ENCODE measurements around the gene KCND3. TPM values are rescaled to one million over a fixed set of nuclear protein-coding genes. Genes with fewer than 3 reads are reported as not detected.
"Not testable (repeated sequence)": the region's sequence is repeated elsewhere in the genome, so short reads cannot be mapped to it uniquely, and the experiment has no call there.

KCND3 gene
- polyA plus RNA-seq, 1 donor, result 2.5 TPM

DNA sequence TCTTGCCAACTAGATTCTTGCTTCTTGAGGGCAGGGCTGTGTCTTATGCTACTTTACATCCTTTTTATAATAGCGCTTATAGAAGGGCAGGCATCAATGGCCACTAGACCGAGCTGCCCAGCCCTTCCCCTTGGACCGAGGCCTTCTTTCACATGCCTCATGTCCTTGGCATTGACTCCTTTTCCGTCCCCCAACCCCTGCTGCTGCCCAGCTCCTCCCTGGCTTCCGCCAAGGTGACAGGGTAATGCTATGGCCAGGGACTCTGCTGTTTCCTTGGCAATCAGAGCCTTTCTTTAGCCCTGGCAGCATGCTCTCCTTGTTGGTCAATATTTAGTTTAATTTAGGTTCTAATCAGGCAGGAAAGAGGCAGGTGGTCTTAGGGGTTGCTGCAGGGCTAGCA, 185.5 kb downstream of the KCND3 start:
- no CpG with 5 or more reads among the region's 5 CpGs for whole genome bisulfite sequencing (ENCODE audit: insufficient coverage, low lambda C conversion rate)
- no peak for DNase-seq
- H3K36me3 ChIP-seq (ENCODE audit: control insufficient read depth, insufficient read depth, low read length), result no peaks in the 10 kb centered on the region
- no peak overlapping the region for H3K4me3 ChIP-seq (ENCODE audit: low read length)
- H3K9me3 ChIP-seq (ENCODE audit: control insufficient read depth, low read depth, low read length), result no peaks in the 10 kb centered on the region
- no peaks in the 10 kb centered on the region for H3K4me1 ChIP-seq (ENCODE audit: control insufficient read depth, insufficient read depth, low read length)
- no peak overlapping the region for H3K27ac ChIP-seq (ENCODE audit: low read length)
- H3K27me3 ChIP-seq (ENCODE audit: control insufficient read depth, insufficient read depth, low read length), result no peaks in the 10 kb centered on the region

DNA sequence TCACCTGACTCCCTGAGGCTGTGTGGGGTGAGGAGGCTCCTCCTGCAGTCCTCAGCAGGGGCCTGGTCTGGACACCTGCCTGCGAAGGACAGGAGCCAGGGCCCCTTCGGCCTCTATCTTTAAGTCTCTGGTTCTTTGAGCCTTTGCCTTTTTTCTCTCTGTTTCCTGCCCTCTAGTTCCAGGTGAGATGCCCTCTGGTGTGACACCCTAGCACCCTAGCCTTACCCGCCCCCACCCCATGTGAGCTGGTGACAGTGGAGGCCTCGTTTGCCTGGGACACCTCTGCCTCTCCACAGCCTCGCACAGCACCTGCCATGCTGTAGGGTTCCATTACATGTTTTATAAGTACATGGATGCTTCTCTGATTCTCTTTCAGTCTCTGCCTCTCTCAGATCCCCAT, 186.5 kb downstream of the KCND3 start:
- H3K4me3 ChIP-seq (ENCODE audit: low read length), result no peak overlapping the region
- H3K4me1 ChIP-seq (ENCODE audit: control insufficient read depth, insufficient read depth, low read length), result no peaks in the 10 kb centered on the region
- no peaks in the 10 kb centered on the region for H3K27me3 ChIP-seq (ENCODE audit: control insufficient read depth, insufficient read depth, low read length)
- no CpG with 5 or more reads among the region's 5 CpGs for WGBS (ENCODE audit: insufficient coverage, low lambda C conversion rate)
- no peaks in the 10 kb centered on the region for H3K9me3 ChIP-seq (ENCODE audit: control insufficient read depth, low read depth, low read length)
- H3K36me3 ChIP-seq (ENCODE audit: control insufficient read depth, insufficient read depth, low read length), result no peaks in the 10 kb centered on the region
- no peak overlapping the region for H3K27ac ChIP-seq (ENCODE audit: low read length)
- DNase-seq, result no peak

DNA sequence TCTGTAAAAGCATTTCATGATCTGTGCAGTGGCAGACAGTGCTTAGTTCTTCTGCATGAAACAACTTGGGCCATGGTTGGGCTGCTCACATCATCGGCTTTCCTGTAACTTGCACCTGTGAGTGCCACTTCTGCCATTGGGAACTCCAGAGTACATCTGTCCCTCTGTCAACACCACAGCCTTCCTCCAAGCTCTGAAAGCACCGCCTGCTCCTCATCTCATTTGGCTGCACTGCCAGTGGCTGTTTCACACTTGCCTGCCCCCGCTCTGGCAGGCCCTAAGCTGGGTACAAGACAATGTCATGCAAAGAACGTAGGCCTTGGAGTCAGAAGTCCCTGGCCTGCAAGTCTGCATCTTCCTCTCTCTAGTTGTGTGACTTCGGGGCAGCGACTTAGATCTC, 187.4 kb downstream of the KCND3 start:
- H3K4me3 ChIP-seq (ENCODE audit: low read length), result no peak overlapping the region
- no peaks in the 10 kb centered on the region for H3K36me3 ChIP-seq (ENCODE audit: control insufficient read depth, insufficient read depth, low read length)
- H3K4me1 ChIP-seq (ENCODE audit: control insufficient read depth, insufficient read depth, low read length), result no peaks in the 10 kb centered on the region
- H3K27ac ChIP-seq (ENCODE audit: low read length), result no peak overlapping the region
- no peaks in the 10 kb centered on the region for H3K9me3 ChIP-seq (ENCODE audit: control insufficient read depth, low read depth, low read length)
- no peaks in the 10 kb centered on the region for H3K27me3 ChIP-seq (ENCODE audit: control insufficient read depth, insufficient read depth, low read length)
- no peak for DNase-seq
- 92% methylated on average over 2 of the region's 6 CpGs for WGBS (ENCODE audit: insufficient coverage, low lambda C conversion rate)

DNA sequence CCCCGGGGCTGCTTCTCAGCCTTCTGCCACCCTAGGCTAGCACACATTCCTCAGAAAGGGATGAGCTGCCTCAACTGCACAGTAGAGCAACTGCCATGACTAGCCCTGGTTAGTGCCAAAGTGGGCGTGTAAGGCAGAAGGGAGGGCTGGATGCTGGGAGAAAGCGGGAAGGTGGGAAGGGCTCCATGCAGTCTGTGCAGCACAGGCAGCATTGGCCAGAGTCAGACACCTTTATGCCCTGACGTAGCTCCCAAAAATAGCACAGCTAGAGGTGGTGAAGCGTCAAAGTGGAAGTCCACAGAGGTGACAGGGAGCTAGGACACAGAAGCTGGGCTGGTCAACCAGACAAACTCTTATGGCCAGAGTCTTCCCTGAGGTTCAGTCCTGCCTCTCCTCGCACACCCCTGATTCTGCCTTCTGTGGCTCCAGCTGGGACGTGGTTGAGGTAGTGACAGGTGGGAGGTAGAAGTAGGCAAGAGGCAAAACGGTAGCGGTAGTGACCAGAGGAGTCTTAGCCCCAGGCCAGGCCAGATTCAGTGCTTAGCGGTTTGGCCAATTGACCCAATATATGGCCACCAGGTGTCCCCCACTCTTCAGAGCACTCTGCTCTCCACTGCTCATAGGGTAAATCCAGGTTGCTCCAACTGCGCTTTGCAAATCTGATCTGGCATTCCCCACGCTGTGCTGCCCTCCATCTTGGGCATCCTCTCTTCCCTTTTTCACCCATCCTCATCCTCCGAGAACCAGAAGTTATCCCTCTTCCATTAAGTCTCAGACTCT, 188.2 kb downstream of the KCND3 start:
- Histone ChIP-seq H3K4me1 (ENCODE audit: control insufficient read depth, insufficient read depth, low read length) (no peaks in the 10 kb centered on the region), H3K36me3 (ENCODE audit: control insufficient read depth, insufficient read depth, low read length) (no peaks in the 10 kb centered on the region), H3K27ac (ENCODE audit: low read length) (no peak overlapping the region), H3K4me3 (ENCODE audit: low read length) (no peak overlapping the region), H3K27me3 (ENCODE audit: control insufficient read depth, insufficient read depth, low read length) (no peaks in the 10 kb centered on the region), H3K9me3 (ENCODE audit: control insufficient read depth, low read depth, low read length) (no peaks in the 10 kb centered on the region)
- WGBS (ENCODE audit: insufficient coverage, low lambda C conversion rate), result 100% methylated on average over 1 of the region's 13 CpGs
- DNase-seq, result no peak

DNA sequence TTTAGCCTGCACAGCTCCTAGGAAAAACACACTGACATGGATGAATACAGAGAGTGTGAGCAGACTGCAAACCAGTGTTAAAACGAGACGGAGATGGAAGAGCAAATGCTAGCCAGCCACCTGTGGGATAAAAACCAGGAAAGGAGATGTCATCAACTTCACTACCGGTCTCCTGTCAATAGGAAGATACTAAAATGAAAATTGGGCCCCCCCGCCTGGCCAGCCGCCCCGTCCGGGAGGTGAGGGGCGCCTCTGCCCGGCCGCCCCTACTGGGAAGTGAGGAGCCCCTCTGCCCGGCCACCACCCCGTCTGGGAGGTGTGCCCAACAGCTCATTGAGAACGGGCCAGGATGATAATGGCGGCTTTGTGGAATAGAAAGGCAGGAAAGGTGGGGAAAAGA, 189.7 kb downstream of the KCND3 start:
- not testable (repeated sequence) for H3K4me3 ChIP-seq (ENCODE audit: low read length); H3K4me1 ChIP-seq (ENCODE audit: control insufficient read depth, insufficient read depth, low read length); H3K27me3 ChIP-seq (ENCODE audit: control insufficient read depth, insufficient read depth, low read length); DNase-seq; H3K36me3 ChIP-seq (ENCODE audit: control insufficient read depth, insufficient read depth, low read length); H3K9me3 ChIP-seq (ENCODE audit: control insufficient read depth, low read depth, low read length); H3K27ac ChIP-seq (ENCODE audit: low read length)
- no CpG with 5 or more reads among the region's 14 CpGs for WGBS (ENCODE audit: insufficient coverage, low lambda C conversion rate)

DNA sequence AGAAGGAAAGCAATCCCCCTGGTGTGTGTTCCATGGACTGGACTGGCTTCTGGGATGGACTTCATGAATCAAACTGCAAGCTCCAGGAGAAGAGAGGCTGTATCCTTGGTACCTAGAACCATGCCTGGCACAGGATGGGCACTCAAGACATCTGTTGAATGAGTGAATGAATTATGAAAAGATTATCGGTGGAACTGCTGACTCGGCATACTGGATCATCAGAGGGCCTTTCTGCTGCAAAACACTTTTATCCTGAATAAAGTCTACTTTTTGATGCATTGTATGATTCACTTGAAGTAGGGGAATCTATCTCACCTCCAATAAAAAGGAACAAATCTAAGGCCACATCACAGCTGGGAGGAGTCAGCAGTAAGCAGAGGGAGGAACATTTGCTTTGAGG, 190.9 kb downstream of the KCND3 start:
- Histone ChIP-seq H3K4me3 (ENCODE audit: low read length) (no peak overlapping the region), H3K36me3 (ENCODE audit: control insufficient read depth, insufficient read depth, low read length) (no peaks in the 10 kb centered on the region), H3K27me3 (ENCODE audit: control insufficient read depth, insufficient read depth, low read length) (no peaks in the 10 kb centered on the region), H3K4me1 (ENCODE audit: control insufficient read depth, insufficient read depth, low read length) (no peaks in the 10 kb centered on the region), H3K27ac (ENCODE audit: low read length) (no peak overlapping the region), H3K9me3 (ENCODE audit: control insufficient read depth, low read depth, low read length) (no peaks in the 10 kb centered on the region)
- 100% methylated on average over 1 of the region's 2 CpGs for WGBS (ENCODE audit: insufficient coverage, low lambda C conversion rate)
- no peak for DNase-seq

DNA sequence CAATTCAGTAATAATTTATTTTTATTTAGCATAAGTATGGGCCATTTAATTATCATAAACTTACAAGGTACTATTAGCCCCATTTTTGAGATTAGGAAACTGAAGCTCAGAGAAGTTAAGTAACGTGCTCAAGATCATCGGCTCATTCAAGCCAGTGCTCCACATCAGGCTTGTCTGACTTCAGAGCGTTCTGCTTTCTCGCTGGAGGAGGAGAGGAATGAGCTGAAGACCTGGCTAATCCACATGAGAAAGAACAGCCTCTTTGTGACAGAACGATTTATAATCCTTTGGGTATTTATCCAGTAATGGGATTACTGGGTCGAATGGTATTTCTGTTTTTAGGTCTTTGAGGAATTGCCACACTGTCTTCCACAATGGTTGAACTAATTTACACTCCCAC, 194.1 kb downstream of the KCND3 start:
- no peaks in the 10 kb centered on the region for H3K4me1 ChIP-seq (ENCODE audit: control insufficient read depth, insufficient read depth, low read length)
- H3K36me3 ChIP-seq (ENCODE audit: control insufficient read depth, insufficient read depth, low read length), result no peaks in the 10 kb centered on the region
- H3K27ac ChIP-seq (ENCODE audit: low read length), result no peak overlapping the region
- no peak for DNase-seq
- no peak overlapping the region for H3K4me3 ChIP-seq (ENCODE audit: low read length)
- H3K27me3 ChIP-seq (ENCODE audit: control insufficient read depth, insufficient read depth, low read length), result peaks cover 4% of the 10 kb centered on the region
- no peaks in the 10 kb centered on the region for H3K9me3 ChIP-seq (ENCODE audit: control insufficient read depth, low read depth, low read length)
- WGBS (ENCODE audit: insufficient coverage, low lambda C conversion rate), result no CpG with 5 or more reads among the region's 6 CpGs

DNA sequence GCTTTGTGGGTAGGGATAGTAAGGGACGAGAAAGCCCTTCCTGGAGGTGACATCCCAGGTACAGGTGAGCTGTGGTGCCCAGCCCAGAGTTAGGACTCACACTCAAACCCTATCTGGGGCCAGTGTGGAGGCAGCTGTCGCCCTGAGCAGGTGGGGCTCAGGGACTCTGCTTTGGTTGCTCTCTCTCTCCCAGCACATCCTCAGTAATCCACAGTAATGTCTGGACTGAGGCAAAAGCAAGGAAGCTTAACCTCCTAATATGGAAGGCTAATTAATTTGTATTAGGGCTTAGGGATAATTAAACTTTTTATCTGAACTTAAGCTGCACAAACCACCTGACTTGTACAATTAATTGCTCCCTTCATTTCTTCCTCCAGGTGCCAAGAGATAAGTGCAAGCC, 195.5 kb downstream of the KCND3 start:
- Histone ChIP-seq H3K4me1 (ENCODE audit: control insufficient read depth, insufficient read depth, low read length) (no peaks in the 10 kb centered on the region), H3K36me3 (ENCODE audit: control insufficient read depth, insufficient read depth, low read length) (no peaks in the 10 kb centered on the region), H3K27ac (ENCODE audit: low read length) (no peak overlapping the region), H3K9me3 (ENCODE audit: control insufficient read depth, low read depth, low read length) (no peaks in the 10 kb centered on the region), H3K4me3 (ENCODE audit: low read length) (no peak overlapping the region), H3K27me3 (ENCODE audit: control insufficient read depth, insufficient read depth, low read length) (peaks cover 7% of the 10 kb centered on the region)
- no CpG with 5 or more reads among the region's 2 CpGs for WGBS (ENCODE audit: insufficient coverage, low lambda C conversion rate)
- no peak for DNase-seq

DNA sequence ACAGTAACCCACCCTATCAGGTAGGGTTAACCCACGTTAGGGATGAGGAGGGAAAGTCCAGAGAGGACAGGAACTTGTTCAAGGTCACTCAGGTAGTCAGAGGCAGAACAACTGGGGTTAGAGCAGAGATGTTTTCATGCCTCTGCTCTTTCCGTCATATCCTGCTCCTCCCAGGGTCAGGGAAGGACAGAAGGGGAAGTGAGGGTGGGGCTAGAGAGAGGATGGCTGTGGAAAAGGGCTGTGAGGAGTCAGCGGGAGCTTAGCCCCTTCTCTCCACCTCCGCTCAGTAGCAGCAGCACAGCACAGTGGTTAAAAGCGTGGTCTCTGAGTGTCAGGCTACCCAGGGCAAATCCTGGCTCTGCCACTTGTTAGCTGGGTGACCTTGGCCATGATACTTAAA, 197.2 kb downstream of the KCND3 start:
- H3K27ac ChIP-seq (ENCODE audit: low read length), result no peak overlapping the region
- no peak overlapping the region for H3K4me3 ChIP-seq (ENCODE audit: low read length)
- H3K4me1 ChIP-seq (ENCODE audit: control insufficient read depth, insufficient read depth, low read length), result no peaks in the 10 kb centered on the region
- H3K9me3 ChIP-seq (ENCODE audit: control insufficient read depth, low read depth, low read length), result no peaks in the 10 kb centered on the region
- no peak for DNase-seq
- H3K36me3 ChIP-seq (ENCODE audit: control insufficient read depth, insufficient read depth, low read length), result no peaks in the 10 kb centered on the region
- peaks cover 11% of the 10 kb centered on the region for H3K27me3 ChIP-seq (ENCODE audit: control insufficient read depth, insufficient read depth, low read length)
- WGBS (ENCODE audit: insufficient coverage, low lambda C conversion rate), result no CpG with 5 or more reads among the region's 5 CpGs

DNA sequence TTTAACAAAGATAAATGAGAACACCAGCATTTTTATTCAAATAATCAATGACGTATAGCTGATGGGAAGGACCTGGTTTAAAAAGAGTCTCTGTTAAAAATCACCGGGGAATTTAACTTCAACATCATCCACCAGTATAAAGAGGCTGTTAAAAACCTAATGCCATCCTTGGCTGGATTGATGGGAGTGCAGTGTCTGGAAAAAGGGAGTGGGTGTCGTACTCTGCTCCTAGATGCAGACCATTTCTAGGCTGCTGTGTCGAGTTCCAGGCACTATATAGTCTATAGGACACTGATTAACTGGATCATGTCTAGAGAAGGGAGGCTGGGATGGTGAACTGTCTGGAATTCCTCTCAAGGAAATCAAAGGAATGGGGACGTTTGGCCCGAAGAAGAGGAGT, 197.7 kb downstream of the KCND3 start:
- Histone ChIP-seq H3K4me3 (ENCODE audit: low read length) (no peak overlapping the region), H3K9me3 (ENCODE audit: control insufficient read depth, low read depth, low read length) (no peaks in the 10 kb centered on the region), H3K27me3 (ENCODE audit: control insufficient read depth, insufficient read depth, low read length) (peaks cover 14% of the 10 kb centered on the region), H3K4me1 (ENCODE audit: control insufficient read depth, insufficient read depth, low read length) (no peaks in the 10 kb centered on the region), H3K36me3 (ENCODE audit: control insufficient read depth, insufficient read depth, low read length) (no peaks in the 10 kb centered on the region), H3K27ac (ENCODE audit: low read length) (no peak overlapping the region)
- DNase-seq, result no peak
- no CpG with 5 or more reads among the region's 6 CpGs for WGBS (ENCODE audit: insufficient coverage, low lambda C conversion rate)

DNA sequence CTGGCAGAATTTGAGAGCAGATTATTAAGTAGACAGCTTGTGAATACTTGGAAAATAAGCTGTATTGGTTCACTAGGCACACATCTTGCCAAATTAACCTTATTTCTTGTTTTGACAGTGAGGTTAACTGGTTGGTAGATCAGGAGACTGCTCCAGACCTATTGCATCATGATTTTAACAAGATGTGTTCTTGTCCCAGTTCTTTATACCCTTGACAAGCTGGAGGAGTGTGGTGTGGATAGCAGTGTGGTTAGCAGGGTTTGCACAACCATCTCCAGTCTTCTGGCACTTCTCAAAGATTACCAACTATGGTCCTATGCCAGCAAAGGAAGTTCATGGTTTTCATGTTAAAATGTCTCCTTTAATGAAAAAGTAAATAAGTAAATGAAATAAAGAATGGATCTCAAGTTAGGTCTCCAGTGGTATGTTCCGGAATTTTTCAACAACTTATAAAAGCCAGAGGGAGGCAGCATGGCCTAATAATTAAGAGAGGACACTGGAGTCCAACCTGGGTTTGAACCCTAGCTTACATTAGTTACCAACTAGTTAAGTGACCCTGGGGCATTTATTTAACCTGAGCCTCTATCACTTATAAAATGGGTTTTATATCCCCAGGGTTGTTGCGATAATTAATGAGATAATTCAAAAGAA, 199.7 kb downstream of the KCND3 start:
- H3K27ac ChIP-seq (ENCODE audit: low read length), result no peak overlapping the region
- no peak for DNase-seq
- 100% methylated on average over 1 of the region's 2 CpGs for WGBS (ENCODE audit: insufficient coverage, low lambda C conversion rate)

More for the DNA sequence above, 199.7 kb downstream of the KCND3 start:
- no peaks in the 10 kb centered on the region for H3K9me3 ChIP-seq (ENCODE audit: control insufficient read depth, low read depth, low read length)
- no peaks in the 10 kb centered on the region for H3K36me3 ChIP-seq (ENCODE audit: control insufficient read depth, insufficient read depth, low read length)
- peaks cover 30% of the 10 kb centered on the region for H3K27me3 ChIP-seq (ENCODE audit: control insufficient read depth, insufficient read depth, low read length)
- H3K4me1 ChIP-seq (ENCODE audit: control insufficient read depth, insufficient read depth, low read length), result no peaks in the 10 kb centered on the region
- H3K4me3 ChIP-seq (ENCODE audit: low read length), result no peak overlapping the region
